AG04450 (cell line): Measurements from ENCODE around the gene LSM5. TPM values are rescaled to one million over a fixed set of nuclear protein-coding genes. Genes with fewer than 3 reads are reported as not detected.
A peak's percentile ranks its signal among the peaks of the same experiment; 100 is the strongest.

ENCODE experiments used
- CTCF ChIA-PET: fragments of 300-600, 350-600 bp; formaldehyde crosslinking; extraction: SDS; loops from one replicate; lab custom pipeline; 2022; ENCODE audit warnings: antibody characterized with exemption, inconsistent platforms; lab: Charles Lee
- POLR2A ChIA-PET: fragments of 350-600 bp; formaldehyde crosslinking; extraction: SDS; loops from one replicate; lab custom pipeline; 2021; ENCODE audit warnings: antibody characterized with exemption, inconsistent platforms; lab: Yijun Ruan, JAX
- DNase-seq: peaks from one replicate; pipeline ENCODE4 v3.0.0-alpha.2; 2011; ENCODE audit warnings: low read depth, low spot score
- H3K27ac ChIP-seq: one replicate; pipeline ENCODE4 v1.5.1; 2012; ENCODE audit warnings: low read depth, low read length, control low read depth
- H3K27me3 ChIP-seq: one replicate; pipeline ENCODE4 v1.6.0; 2012; ENCODE audit warnings: low read length; ENCODE audit not compliant: control insufficient read depth, insufficient read depth
- H3K4me3 ChIP-seq: 2 replicates; pipeline ENCODE4 v1.5.1; 2011; ENCODE audit warnings: mild to moderate bottlenecking, low read depth, low read length, control low read depth
- H3K9me3 ChIP-seq: 2 replicates; pipeline ENCODE4 v1.5.1; 2012; ENCODE audit warnings: low read length; ENCODE audit not compliant: control insufficient read depth, insufficient read depth
- CTCF ChIP-seq: IDR thresholded peaks from 2 replicates; pipeline ENCODE4 v1.5.1; 2011; ENCODE audit warnings: low read depth, low read length, control low read depth, inconsistent platforms
- polyA plus RNA-seq: library from polyadenylated mRNA; depleted of rRNA; stranded (reverse); fragments of >200 nt; gene quantifications from 2 replicates; pipeline ENCODE4 v1.2.3, GENCODE V29; 2011

The LSM5 gene
- polyA plus RNA-seq, 1 experiment, result 36.7 TPM

GRCh38 chr7:32481921-32482320, 8.3 kb downstream of the LSM5 start:
- no peak overlapping the region for H3K27ac ChIP-seq
- no peaks in the 10 kb centered on the region for H3K9me3 ChIP-seq
- POLR2A ChIA-PET, result no interaction called here
- no peak overlapping the region for H3K4me3 ChIP-seq
- TF ChIP-seq CTCF, result no peak
- CTCF ChIA-PET, result interaction anchor here (6.2 kb wide), 1 partner anchor 271 kb away, joined by 114 read pairs; no protein-coding TSS in a partner anchor
- no peaks in the 10 kb centered on the region for H3K27me3 ChIP-seq
- no peak for DNase-seq

GRCh38 chr7:32481176-32481575, 9.0 kb downstream of the LSM5 start:
- POLR2A ChIA-PET, result no interaction called here
- Histone ChIP-seq H3K4me3 (no peak overlapping the region), H3K27ac (no peak overlapping the region), H3K9me3 (no peaks in the 10 kb centered on the region), H3K27me3 (no peaks in the 10 kb centered on the region)
- CTCF ChIA-PET, result interaction anchor here (6.2 kb wide), 1 partner anchor 271 kb away, joined by 114 read pairs; no protein-coding TSS in a partner anchor
- TF ChIP-seq CTCF, result no peak
- no peak for DNase-seq

- no peaks in the 10 kb centered on the region for H3K27me3 ChIP-seq
- H3K4me3 ChIP-seq, result no peak overlapping the region
- POLR2A ChIA-PET, result no interaction called here
- peak; percentile 43 for DNase-seq
- H3K27ac ChIP-seq, result no peak overlapping the region
- H3K9me3 ChIP-seq, result no peaks in the 10 kb centered on the region
- TF ChIP-seq CTCF, result peak; percentile 94
- CTCF ChIA-PET, result interaction anchor here (0.5 to 6.2 kb wide), 22 partner anchors 10 to 1921 kb away, joined by 3 to 114 read pairs (median 4); partner anchors contain the start of gene LSM5
These were observed 10.5 kb downstream of the LSM5 start for GRCh38 chr7:32479574-32480200.

- CTCF ChIA-PET, result interaction anchor here (1.1 to 6.2 kb wide), 2 partner anchors 256 to 267 kb away, joined by 5 to 114 read pairs; no protein-coding TSS in a partner anchor
These were observed 12.6 kb downstream of the LSM5 start for GRCh38 chr7:32477649-32477980.

More at GRCh38 chr7:32477649-32477980, 12.6 kb downstream of the LSM5 start:
- no peak overlapping the region for H3K27ac ChIP-seq
- H3K9me3 ChIP-seq, result no peaks in the 10 kb centered on the region
- H3K27me3 ChIP-seq, result no peaks in the 10 kb centered on the region
- no peak for DNase-seq
- POLR2A ChIA-PET, result no interaction called here
- no peak for TF ChIP-seq CTCF
- H3K4me3 ChIP-seq, result no peak overlapping the region
